Measurements from ENCODE around the gene POU2F1. TPM values are rescaled to one million over a fixed set of nuclear protein-coding genes. Genes with fewer than 3 reads are reported as not detected.

Gene POU2F1
- total RNA-seq, 2 donors from 2014 or later: 6.2 to 13.5 TPM

GRCh38 chr1:167359295-167359694 lies 138.6 kb downstream of the POU2F1 start:
- Histone ChIP-seq H3K27ac (no peak overlapping the region), H3K9me3 (no peaks in the 10 kb centered on the region), H3K36me3 (replicated peaks in 1 of 2; ENCODE audit: insufficient read depth in 1 of 2, low read depth in 2 of 2) (no peaks in the 10 kb centered on the region), H3K4me1 (no peaks in the 10 kb centered on the region), H3K4me3 (no peak overlapping the region), H3K27me3 (no peaks in the 10 kb centered on the region)
- DNase-seq: no peak
- intact Hi-C loops (cut with DNase I): no loop called here
- no peak for ATAC-seq
- TF ChIP-seq, protein P1, sequence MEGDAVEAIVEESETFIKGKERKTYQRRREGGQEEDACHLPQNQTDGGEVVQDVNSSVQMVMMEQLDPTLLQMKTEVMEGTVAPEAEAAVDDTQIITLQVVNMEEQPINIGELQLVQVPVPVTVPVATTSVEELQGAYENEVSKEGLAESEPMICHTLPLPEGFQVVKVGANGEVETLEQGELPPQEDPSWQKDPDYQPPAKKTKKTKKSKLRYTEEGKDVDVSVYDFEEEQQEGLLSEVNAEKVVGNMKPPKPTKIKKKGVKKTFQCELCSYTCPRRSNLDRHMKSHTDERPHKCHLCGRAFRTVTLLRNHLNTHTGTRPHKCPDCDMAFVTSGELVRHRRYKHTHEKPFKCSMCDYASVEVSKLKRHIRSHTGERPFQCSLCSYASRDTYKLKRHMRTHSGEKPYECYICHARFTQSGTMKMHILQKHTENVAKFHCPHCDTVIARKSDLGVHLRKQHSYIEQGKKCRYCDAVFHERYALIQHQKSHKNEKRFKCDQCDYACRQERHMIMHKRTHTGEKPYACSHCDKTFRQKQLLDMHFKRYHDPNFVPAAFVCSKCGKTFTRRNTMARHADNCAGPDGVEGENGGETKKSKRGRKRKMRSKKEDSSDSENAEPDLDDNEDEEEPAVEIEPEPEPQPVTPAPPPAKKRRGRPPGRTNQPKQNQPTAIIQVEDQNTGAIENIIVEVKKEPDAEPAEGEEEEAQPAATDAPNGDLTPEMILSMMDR (IDR thresholded peaks at IDR 0.05): no peak
- no peak for TF ChIP-seq POLR2A (IDR thresholded peaks at IDR 0.05)
- 90 to 91% methylated on average over 4 of the region's 4 CpGs for WGBS, 2 donors

DNA sequence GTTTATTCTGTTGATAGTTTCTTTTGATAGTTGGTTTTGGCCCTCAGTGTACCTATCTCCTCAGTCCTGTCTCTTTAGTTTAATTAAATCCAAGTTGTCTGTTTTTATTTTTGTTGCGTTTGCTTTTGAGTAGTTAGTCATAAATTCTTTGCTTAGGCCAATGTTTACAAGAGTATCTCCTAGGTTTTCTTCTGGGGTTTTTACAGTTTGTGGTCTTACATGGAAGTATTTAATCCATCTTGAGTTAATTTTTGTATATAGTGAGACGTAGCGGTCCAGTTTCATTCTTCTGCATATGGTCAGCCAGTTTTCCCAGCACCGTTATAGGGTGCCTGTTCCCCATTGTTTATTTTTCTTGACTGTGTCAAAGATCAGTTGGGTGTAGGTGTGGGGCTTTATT lies 139.4 kb downstream of the POU2F1 start:
- intact Hi-C loops (cut with DNase I): no loop called here
- H3K9me3 ChIP-seq: no peaks in the 10 kb centered on the region
- H3K4me1 ChIP-seq: no peaks in the 10 kb centered on the region
- H3K36me3 ChIP-seq (replicated peaks in 1 of 2; ENCODE audit: insufficient read depth in 1 of 2, low read depth in 2 of 2): no peaks in the 10 kb centered on the region
- DNase-seq (no peak), ATAC-seq (no peak)
- no peak for TF ChIP-seq POLR2A (IDR thresholded peaks at IDR 0.05)
- TF ChIP-seq, protein P1 (IDR thresholded peaks at IDR 0.05): no peak
- H3K4me3 ChIP-seq: no peak overlapping the region
- no peak overlapping the region for H3K27ac ChIP-seq
- 91 to 92% methylated on average over 4 of the region's 4 CpGs for WGBS, 2 donors
- no peaks in the 10 kb centered on the region for H3K27me3 ChIP-seq

DNA sequence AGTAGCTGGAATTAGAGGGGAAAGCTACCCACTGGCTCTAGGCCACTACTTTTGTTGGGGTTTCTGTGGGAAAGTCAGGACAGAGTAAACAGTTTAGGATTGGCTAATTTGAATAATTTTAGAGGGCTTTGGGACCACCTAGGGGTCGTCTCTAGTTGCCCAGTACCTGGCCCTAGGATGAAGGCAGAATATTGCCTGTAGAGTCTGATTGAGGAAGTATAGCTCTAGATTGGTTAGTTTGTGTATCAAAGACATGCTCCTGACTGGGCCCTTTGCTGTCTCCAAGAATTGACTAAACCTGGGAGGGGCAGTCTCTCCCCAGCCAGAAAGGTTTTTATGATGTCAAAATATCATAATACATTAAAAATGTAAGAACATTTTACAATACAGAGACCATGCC lies 142.0 kb downstream of the POU2F1 start:
- DNase-seq: no peak
- intact Hi-C loops (cut with DNase I): no loop called here
- H3K36me3 ChIP-seq (replicated peaks in 1 of 2; ENCODE audit: insufficient read depth in 1 of 2, low read depth in 2 of 2): no peaks in the 10 kb centered on the region
- no peaks in the 10 kb centered on the region for H3K9me3 ChIP-seq
- WGBS, 2 donors: 94 to 100% methylated on average over 1 of the region's 1 CpG
- no peaks in the 10 kb centered on the region for H3K27me3 ChIP-seq
- no peak overlapping the region for H3K4me3 ChIP-seq
- TF ChIP-seq, protein P1 (IDR thresholded peaks at IDR 0.05): no peak
- TF ChIP-seq POLR2A (IDR thresholded peaks at IDR 0.05): no peak
- ATAC-seq: no peak
- no peak overlapping the region for H3K27ac ChIP-seq
- H3K4me1 ChIP-seq: no peaks in the 10 kb centered on the region

DNA sequence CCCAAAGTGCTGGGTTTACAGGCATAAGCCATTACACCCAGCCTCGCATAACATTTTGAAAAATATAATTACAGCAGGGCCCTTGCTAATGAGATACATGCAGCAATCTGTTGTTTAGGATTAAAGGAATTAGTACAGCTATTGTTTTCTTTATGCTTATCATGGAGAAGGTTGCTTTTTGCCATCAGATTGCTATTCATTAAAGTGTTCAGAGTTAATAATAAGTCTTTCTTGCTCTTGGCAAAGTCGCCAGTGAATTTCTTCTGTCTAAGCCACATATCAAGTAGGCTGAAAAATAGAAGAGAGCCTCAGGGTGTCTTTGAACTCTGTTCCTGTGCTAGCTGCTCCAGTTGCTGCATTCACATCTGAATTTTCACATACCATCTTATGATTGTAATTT lies 144.1 kb downstream of the POU2F1 start:
- H3K27me3 ChIP-seq: no peaks in the 10 kb centered on the region
- no peak for TF ChIP-seq POLR2A (IDR thresholded peaks at IDR 0.05)
- TF ChIP-seq, protein P1 (IDR thresholded peaks at IDR 0.05): no peak
- no peak for DNase-seq
- intact Hi-C loops (cut with DNase I): no loop called here
- H3K27ac ChIP-seq: no peak overlapping the region
- H3K4me1 ChIP-seq: no peaks in the 10 kb centered on the region
- H3K4me3 ChIP-seq: no peak overlapping the region
- no peak for ATAC-seq
- no peaks in the 10 kb centered on the region for H3K9me3 ChIP-seq
- H3K36me3 ChIP-seq (replicated peaks in 1 of 2; ENCODE audit: insufficient read depth in 1 of 2, low read depth in 2 of 2): no peaks in the 10 kb centered on the region
- WGBS, 2 donors: 89 to 90% methylated on average over 2 of the region's 2 CpGs

- Histone ChIP-seq H3K4me3 (no peak overlapping the region), H3K27me3 (no peaks in the 10 kb centered on the region), H3K27ac (no peak overlapping the region), H3K36me3 (replicated peaks in 1 of 2; ENCODE audit: insufficient read depth in 1 of 2, low read depth in 2 of 2) (no peaks in the 10 kb centered on the region), H3K9me3 (no peaks in the 10 kb centered on the region), H3K4me1 (no peaks in the 10 kb centered on the region)
- no peak for ATAC-seq
- no peak for DNase-seq
- 95 to 100% methylated on average over 2 of the region's 2 CpGs for WGBS, 2 donors
- TF ChIP-seq, protein P1 (IDR thresholded peaks at IDR 0.05): no peak
- no peak for TF ChIP-seq POLR2A (IDR thresholded peaks at IDR 0.05)
- intact Hi-C loops (cut with DNase I): no loop called here
Observed at GRCh38 chr1:167365360-167365759, 144.7 kb downstream of the POU2F1 start.

All from body of pancreas (tissue), 4 donors.